ENCODE results near the gene EGFLAM.
"Not testable (repeated sequence)": the region's sequence is repeated elsewhere in the genome, so short reads cannot be mapped to it uniquely, and the experiment has no call there.

The EGFLAM gene

DNA sequence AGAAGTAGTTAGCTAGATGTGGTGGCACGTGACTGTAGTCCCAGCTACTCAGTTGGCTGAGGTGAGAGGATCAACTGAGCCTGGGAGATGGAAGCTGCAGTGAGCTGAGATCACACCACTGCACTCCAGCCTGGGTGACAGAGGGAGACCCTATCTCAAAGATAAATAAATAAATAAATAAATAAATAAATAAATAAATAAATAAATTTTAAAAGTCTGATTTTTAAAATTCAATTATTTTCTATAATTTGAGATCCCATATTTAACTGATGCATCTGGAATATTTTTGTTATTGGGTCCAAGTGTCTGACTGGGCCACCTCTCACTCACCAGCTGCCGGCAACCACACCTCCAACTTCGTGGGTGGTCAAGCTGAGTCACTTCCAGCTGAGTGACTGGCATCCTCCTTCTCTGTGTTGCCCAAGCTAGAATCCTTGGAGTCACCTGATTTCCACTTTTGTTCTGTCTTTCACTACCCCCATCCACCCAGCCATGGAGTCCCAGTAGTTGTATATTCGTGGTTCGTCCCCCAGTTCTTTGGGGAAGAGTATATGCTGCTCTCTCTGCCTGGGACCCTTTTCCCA, 70.9 kb downstream of the EGFLAM start:
- DNase-seq (ENCODE audit: low read depth in 3 of 3), result no peak

DNA sequence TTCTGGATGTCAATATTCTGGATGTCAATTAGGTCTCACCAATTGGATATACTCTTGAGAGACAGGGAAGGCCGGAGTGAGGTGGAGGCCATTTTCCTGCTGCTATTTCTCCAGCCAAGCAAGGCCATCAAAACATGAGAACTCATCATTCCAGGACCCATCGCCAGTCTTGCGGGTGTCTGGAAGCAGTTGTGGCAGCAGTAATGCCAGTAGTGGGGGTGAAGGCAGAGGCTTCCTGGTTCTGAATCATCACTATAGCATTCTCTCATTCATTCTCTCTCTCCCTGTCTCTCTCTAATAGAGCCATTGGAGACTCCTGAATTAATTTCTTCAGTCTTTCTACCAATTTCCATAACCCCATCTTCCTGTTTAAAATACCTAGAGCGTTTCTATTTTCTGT, 71.8 kb downstream of the EGFLAM start:
- no peak for DNase-seq (ENCODE audit: low read depth in 3 of 3)

DNA sequence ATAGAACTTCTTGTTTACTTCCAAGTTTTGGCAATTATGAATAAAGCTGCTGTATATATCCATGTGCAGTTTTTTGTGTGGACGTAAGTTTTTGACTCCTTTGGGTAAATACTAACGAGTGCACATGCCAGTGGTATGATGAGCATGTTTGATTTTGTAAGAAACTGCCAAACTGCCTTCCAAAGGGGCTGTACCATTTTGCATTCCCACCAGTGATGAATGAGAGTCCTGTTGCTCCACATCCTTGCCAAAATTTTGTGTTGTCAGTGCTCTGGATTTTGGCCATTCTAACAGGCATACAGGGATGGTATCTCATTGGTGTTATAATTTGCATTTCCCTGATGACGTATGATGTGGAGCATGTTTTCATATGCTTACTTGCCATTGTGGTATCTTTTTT, 73.5 kb downstream of the EGFLAM start:
- no peak for DNase-seq (ENCODE audit: low read depth in 3 of 3)

DNA sequence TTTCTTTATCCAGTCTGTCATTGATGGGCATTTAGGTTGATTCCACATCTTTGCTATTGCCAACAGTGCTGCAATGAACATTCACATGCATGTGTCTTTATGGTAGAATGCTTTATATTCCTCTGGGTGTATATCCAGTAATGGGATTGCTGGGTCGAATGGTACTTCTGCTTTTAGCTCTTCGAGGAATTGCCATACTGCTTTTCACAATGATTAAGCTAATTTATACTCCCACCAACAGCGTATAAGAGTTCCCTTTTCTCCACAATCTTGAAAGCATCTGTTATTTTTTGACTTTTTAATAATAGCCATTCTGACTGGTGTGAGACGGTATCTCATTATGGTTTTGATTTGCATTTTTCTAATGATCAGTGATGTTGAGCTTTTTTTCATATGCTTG, 74.8 kb downstream of the EGFLAM start:
- not testable (repeated sequence) for DNase-seq (ENCODE audit: low read depth in 3 of 3)

DNA sequence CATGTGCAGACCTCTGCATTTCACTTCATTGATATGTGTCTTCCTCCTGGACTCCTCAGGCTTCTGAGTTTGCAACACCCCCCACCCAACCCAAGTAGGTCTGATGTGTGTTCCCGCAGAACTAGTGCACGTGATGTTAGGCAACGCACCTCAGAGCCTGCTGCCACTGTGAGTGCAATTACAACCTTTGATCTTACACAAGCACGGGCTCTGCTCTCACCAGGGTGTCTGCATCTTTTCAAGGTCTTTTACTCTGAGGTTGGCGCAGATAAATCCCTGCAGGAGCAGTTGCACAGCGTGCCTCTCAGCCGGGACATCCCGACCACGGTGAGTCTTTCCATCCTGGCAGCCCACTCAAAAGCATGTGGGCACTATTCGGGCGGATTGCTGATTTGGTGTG, 80.1 kb downstream of the EGFLAM start:
- no peak for DNase-seq (ENCODE audit: low read depth in 3 of 3)

DNA sequence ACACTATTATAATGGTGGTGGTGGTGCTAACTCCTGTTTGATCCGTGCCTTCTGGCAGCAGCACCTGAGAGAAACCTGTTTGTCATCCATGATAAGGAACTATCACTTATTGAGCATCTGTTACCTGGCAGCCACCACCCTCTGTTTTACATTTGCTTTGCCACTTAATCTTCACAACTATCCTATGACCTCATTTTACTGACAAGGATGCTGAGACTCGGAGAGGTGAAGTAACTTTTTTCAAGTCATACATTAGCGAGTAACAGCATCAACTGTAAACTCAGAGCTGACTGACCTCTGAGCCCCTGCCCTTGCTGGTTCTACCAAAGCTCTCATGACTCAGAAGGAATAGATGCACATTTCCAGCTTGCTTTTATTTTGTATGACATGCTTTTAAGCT, 81.1 kb downstream of the EGFLAM start:
- DNase-seq (ENCODE audit: low read depth in 3 of 3), result no peak

DNA sequence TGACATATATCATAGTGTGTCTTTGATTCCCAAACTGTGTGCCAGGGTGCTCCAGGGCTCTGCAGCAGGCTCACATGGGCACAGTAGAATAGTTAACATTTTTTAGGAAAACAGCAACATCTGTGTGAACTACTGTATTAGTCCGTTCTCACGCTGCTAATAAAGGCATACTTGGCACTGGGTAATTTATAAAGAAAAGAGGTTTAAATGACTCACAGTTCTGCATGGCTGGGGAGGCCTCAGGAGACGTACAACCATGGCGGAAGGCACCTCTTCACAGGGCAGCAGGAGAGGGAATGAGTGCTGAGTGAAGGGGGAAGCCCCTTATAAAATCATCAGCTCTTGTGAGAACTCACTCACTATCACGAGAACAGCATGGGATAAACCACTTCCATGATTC, 82.7 kb downstream of the EGFLAM start:
- no peak for DNase-seq (ENCODE audit: low read depth in 3 of 3)

DNA sequence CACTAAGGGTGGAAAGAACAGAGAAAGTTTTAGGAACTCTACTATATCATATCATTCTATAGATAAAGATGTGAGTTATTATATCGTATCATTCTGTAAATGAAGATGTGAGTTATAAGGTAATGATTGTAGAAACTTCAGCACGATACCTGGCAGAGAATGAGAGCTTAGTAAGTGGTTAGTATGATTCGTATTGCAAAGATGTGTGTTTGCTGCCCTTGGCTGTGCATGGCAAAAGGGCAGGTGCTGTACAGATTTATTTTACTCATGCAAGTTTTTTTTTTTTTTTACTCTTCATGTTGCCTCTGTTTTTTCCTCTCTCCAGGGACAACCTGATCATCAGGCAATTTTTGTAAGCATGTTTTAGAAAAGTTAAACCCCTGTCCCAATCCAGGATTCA, 83.3 kb downstream of the EGFLAM start:
- no peak for DNase-seq (ENCODE audit: low read depth in 3 of 3)

DNA sequence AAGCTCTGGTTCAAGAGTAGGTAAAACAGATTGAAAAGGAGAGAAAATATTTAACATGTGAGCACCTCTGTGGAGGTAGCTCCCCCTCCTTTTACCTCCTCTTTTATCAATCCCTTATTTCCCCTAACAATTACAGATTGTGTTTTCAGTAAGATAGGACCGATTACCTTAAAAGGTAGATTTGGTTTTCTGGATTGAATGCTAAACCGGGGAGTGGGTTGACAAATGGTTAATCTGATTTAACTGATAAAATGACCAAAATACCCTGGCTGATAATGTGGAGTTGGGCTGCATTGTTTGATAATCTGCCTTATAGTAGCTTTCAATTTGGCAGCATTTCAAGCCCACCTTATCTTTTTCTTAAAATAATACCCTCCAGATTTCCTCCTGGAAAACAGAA, 83.9 kb downstream of the EGFLAM start:
- DNase-seq (ENCODE audit: low read depth in 3 of 3), result no peak

DNA sequence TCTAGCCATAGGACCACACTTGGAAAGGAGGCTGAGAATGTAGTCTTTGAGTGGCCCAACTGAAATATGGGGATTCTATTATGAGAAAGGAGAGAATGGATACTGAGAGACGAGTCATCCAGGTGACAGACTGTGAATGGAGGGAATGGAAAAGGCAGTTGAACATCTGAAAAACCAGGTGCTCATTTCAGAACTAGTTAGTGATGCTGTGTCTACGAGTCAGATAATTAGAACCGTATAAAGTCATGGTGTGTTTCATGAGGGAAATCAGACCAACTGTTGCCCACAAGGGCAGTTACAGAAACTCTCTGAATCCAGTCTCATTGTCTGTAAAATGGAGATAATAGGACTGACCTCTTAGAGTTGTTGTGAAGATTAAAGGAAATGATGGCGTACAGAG, 86.5 kb downstream of the EGFLAM start:
- DNase-seq (ENCODE audit: low read depth in 3 of 3), result no peak

DNA sequence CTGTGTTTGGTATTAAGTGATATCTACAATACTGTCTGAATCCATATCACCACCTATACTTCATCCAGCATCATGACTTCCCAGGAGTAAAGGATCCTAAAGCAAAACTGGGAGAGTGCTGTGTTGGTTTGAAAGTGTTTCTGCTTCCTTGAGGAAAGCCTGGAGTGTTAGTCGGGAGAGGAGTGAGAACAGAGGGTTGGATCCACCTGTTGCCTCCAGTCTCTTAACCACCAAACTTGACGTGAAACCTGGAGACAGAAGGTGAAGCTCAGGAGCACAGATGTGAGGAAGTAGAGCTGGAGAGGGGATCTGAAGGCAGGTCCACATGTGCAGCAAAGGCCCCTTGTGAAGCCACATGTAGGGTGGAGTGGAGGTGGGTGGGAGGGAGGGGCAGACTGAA, 88.2 kb downstream of the EGFLAM start:
- DNase-seq (ENCODE audit: low read depth in 3 of 3), result no peak

DNA sequence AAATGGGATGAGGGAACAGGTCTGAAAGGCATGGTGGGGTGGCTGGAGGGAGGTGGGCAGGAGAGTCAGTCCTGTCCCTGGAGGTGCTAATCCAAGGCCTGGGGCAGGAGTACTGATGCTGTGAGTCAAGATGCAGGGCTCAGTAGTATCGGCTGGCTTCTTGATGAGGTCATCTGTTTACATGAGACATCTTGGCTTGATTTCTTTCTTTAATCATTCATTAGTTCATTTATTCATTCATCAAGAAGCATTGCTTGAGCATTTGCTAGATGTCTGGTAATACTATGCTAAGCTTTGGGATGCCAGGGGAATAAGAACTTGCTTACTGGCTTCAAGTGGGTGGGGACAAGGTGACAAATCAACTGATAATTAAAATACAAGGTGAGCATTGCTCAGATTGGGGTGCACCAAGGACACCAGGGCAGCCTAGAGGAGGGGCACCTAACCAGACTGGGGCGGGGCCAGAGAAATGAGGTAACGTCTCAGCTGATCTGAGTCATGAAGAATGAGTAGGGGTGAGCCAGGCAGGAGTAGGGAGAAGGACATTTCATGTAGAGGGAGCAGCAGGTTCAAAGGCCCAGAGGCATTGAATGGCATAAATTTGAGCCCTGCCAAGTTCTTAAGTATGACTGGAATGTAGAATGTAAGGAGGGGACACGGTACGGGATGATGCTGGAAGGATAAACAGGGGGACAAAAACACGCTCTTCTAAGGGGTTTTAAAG, 88.8 kb downstream of the EGFLAM start:
- no peak for DNase-seq (ENCODE audit: low read depth in 3 of 3)

DNA sequence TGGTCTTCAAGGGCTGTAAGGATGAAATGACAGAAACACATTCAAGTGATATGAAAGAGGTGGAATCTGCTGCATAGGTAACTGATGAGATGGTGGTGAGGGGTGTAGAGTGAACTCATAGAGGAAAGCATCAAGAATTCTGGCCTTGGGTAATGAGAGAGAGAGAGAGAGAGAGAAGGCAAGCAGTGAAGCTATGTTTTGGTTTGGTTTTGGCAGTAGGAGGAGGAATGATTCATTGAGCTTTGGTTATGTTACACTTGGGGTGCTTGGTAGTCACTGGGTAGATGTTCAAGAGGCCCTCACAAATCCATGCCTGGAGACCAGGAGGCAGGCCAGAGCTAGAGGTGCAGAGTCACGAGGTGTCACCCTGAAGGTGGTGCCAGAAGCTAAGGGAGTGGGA, 89.5 kb downstream of the EGFLAM start:
- no peak for DNase-seq (ENCODE audit: low read depth in 3 of 3)

DNA sequence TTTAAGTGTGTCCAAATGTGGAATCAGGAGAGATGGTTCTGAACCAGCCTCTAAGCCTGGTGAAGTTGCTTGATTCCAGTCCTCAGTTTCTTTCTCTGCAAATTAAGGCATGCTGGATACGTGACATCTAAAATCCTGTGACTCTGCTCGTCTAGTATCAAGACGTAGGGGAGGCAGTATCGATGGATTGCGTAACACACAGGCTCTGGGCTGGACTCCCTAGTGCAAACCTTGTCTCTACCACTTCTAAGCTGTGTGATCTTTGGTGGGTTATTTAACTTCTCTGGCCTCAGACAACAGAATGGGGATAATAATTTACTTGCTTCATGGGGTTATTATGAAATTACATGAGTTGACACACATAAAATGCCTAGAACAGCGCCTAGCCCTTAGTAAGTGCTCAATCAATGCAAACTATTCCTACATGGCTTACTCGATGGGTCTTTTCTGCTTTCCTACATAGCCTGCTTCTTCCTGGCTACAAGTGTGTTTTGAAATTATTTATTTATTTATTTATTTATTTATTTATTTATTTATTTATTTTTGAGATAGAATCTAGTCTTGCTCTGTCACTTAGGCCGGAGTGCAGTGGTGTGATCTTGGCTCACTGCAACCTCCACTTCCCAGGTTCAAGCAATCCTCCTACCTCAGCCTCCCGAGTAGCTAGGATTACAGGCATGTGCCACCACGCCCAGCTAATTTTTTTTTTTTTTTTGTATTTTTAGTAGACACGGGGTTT, 102.1 kb downstream of the EGFLAM start:
- no peak for DNase-seq (ENCODE audit: low read depth in 3 of 3)

DNA sequence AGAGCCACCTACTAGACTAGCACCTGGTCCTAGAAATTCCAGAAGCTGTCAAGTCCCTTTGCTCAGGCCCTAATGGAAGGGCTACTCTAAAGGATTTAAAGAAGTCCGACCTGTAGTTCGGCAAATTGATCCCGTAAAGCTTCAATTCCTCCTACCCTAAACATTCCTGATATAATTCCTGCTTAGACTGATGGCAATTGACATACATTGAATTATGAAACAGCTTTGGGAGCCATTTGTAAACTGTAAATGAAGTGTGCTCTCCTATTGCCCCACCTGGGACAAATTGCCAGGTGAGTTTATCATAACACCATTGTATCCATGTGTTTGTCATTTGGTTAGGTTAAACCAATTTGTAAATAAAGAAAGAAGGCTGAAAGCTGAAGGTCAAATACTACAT, 104.4 kb downstream of the EGFLAM start:
- DNase-seq (ENCODE audit: low read depth in 3 of 3), result no peak

DNA sequence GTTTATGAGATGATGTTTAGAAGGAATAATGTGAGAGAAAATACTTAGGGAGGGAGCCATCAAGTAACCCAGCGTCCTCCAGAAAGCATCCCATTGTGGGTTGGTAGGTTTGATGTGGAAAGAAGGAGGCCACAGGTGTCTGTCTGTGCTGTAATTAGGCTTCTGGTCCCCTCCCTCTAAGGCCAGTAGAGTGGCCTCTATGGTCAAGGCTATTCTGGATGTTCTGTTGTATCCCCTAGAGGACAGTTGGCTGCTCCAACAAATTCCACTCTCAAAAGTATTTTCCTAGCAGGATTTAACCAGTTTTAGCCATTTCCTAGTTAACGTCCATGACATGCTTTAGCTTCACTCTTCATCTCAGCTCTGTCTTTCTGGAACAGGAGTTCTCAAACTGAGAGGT, 106.5 kb downstream of the EGFLAM start:
- no peak for DNase-seq (ENCODE audit: low read depth in 3 of 3)

DNA sequence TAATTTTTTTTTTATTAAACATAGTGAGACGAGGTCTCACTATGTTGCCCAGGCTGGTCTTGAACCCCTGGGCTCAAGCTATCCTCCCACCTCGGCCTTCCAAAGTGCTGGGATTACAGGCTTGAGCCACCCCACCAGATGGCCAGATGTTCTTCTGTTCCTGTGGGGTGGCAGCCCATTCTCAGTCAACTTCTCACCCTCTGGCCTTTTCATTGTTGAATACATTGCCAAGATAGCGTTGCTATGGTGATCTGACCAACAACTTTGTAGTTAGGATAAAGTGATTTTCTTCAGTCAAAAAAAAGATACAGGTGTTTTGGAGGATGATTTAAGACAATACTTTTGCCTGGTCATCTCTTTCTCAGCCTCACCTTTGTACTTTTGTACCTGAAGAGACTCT, 109.1 kb downstream of the EGFLAM start:
- DNase-seq (ENCODE audit: low read depth in 3 of 3), result no peak

DNA sequence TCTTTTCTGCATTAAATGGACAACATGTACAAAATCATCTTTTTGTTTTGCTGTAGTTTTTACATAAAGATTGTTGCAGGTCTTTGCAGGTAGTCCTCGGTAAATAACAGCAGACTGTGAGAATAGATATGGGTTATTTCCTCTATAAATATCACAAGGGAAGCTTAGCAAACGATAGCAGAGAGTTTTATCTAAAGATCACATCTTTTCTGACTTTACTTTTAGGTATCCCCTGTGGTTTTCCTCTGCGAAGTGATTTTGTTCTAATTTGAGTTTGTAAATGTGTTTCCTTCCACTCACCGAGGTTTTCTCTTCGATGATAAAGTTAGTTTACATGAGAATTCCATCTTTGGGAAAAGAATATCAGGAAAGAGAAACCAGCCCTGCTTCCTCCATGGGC, 109.6 kb downstream of the EGFLAM start:
- no peak for DNase-seq (ENCODE audit: low read depth in 3 of 3)

DNA sequence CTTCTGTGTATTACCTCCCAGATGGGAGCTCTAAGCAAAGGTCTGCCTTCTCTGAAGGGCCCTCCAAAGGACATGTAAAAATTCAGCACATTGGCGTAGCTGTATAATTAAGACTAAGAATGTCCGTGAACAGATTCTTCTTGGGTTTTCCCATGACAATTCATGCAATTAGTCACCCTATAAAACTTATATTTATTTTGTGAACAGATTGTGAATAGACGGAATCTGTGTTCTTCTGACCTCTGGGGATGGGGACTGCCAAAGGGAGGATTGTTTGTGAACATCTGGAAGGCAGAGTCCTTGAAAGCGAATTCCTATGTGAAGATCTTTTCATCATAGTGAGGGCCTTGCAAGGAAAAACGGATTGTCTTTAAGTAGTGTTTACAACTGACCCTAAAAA, 111.3 kb downstream of the EGFLAM start:
- no peak for DNase-seq (ENCODE audit: low read depth in 3 of 3)

DNA sequence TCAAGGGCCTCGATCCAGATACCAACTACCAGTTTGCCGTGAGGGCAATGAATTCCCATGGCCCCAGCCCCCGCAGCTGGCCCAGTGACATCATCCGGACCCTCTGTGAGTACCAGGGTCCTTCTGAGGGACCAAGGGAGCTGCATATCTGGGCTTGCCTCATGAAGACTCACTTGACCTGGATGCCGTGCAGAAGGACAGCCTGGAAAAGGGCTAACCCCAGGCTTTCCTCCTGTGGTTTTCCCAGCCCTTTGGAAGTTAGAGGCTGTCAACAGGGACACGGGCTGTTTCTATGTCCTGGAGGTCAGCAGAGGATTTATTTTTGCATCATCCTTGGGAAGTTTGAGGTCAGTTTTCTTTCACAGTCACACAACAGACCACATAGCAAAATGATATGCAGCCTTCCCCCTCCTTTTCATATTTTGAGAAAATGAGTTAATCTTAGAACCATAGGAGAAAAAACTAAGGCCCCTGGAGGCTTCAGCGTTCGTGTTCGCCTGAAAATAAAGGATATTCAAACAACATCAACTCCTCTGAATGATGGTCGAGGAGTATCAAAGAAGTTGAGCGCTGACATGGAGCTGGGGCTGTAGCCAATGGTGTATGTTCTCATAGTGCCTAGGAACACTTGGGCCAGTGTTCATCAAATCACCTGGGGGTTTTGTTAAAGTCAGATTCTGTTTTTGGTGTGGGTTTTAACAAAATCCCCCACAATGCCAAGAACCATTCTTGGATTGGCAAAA, 112.2 kb downstream of the EGFLAM start:
- no peak for DNase-seq (ENCODE audit: low read depth in 3 of 3)

DNA sequence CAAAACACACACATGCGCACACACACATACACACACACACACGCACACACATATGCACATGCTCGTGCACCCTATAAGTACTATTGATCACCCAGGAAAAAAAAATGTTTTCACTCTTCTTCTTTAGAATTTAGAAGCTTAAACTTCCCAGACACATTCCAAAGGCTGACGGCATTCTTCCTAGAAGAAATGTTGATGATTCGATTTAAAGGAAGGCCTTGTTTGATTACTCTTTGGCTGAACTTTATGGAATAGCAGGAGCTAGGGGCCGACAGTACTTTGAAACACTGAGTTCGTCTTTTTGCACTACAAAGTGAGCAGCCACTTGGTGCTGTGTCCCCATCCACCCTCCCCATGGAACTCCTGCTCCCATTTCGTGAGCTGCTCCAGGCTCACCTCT, 113.2 kb downstream of the EGFLAM start:
- DNase-seq (ENCODE audit: low read depth in 3 of 3), result no peak

DNA sequence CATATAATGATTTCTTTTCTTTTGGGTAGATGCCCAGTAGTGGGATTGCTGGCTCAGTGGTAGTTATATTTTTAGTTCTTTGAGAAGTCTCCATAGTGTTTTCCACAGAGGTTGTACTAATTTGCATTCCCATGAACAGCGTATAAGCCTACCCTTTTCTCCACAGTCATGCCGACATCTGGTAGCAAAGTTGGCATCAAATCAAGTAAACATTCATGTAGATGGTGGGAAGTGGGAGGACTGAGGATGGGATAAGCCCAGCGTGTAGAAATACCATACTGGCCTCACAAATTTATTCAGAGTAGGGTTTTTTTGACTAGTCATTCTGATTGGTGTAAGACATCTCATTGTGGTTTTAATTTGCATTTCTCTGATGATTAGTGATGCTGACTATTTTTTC, 115.4 kb downstream of the EGFLAM start:
- DNase-seq (ENCODE audit: low read depth in 3 of 3), result no peak

DNA sequence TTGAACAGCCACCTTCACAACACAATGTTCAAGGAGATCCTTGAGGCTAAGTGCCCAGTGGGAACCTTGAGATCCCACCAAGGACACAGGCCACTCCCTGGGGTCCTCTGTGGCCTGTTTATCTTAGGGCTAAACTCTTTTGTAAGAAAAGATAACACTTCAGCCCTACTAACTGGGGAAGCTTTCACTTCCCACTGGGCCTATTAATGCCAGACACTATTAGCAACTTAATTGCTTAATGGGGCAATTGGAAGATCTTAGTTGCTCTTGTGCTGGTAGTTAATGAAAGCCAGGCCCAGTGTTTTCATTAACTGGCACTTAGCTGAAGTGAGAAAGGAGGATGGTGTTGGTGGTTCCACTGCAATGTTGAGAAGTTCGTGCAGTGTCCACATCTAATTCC, 117.1 kb downstream of the EGFLAM start:
- no peak for DNase-seq (ENCODE audit: low read depth in 3 of 3)
